HG03520 (cell line): Measurements from ENCODE around the gene SH3BGRL3.
"Not testable (repeated sequence)": the region's sequence is repeated elsewhere in the genome, so short reads cannot be mapped to it uniquely, and the experiment has no call there.

Source experiments
- ATAC-seq: cut with Tn5 transposase; IDR thresholded peaks from one replicate; pipeline ENCODE4 v1.9.1; 2021; ENCODE audit warnings: mild to moderate bottlenecking, moderate library complexity; ENCODE audit not compliant: unreplicated experiment

Gene SH3BGRL3

GRCh38 chr1:26314501-26314900, 34.6 kb downstream of the SH3BGRL3 start:
- no peak for ATAC-seq

GRCh38 chr1:26315874-26316850, 36.3 kb downstream of the SH3BGRL3 start:
- ATAC-seq: no peak

- ATAC-seq: no peak
Measured at GRCh38 chr1:26317146-26317545, 37.3 kb downstream of the SH3BGRL3 start.

GRCh38 chr1:26317612-26318337, 37.9 kb downstream of the SH3BGRL3 start, which contains the start of gene CD52:
TSS of gene CD52 (plus strand) at chr1:26317958. CDS start at chr1:26318018, 60 bp downstream.
- no peak for ATAC-seq

GRCh38 chr1:26318338-26319064, 38.6 kb downstream of the SH3BGRL3 start:
- no peak for ATAC-seq

- no peak for ATAC-seq
Measured at GRCh38 chr1:26320896-26321295, 41.0 kb downstream of the SH3BGRL3 start.

- no peak for ATAC-seq
Measured at GRCh38 chr1:26321315-26322041, 41.6 kb downstream of the SH3BGRL3 start.

- ATAC-seq: no peak
Measured at GRCh38 chr1:26322042-26322331, 42.1 kb downstream of the SH3BGRL3 start.

GRCh38 chr1:26323382-26323781, 43.5 kb downstream of the SH3BGRL3 start:
- ATAC-seq: no peak

- no peak for ATAC-seq
Measured at GRCh38 chr1:26324550-26324949, 44.7 kb downstream of the SH3BGRL3 start.

- no peak for ATAC-seq
Measured at GRCh38 chr1:26327956-26328362, 48.1 kb downstream of the SH3BGRL3 start.

- no peak for ATAC-seq
Measured at GRCh38 chr1:26328597-26328996, 48.7 kb downstream of the SH3BGRL3 start.

GRCh38 chr1:26329380-26329779, 49.5 kb downstream of the SH3BGRL3 start:
- not testable (repeated sequence) for ATAC-seq

- no peak for ATAC-seq
Measured at GRCh38 chr1:26330276-26330675, 50.4 kb downstream of the SH3BGRL3 start.
